Measurements from ENCODE around the gene PRR29.

DNA sequence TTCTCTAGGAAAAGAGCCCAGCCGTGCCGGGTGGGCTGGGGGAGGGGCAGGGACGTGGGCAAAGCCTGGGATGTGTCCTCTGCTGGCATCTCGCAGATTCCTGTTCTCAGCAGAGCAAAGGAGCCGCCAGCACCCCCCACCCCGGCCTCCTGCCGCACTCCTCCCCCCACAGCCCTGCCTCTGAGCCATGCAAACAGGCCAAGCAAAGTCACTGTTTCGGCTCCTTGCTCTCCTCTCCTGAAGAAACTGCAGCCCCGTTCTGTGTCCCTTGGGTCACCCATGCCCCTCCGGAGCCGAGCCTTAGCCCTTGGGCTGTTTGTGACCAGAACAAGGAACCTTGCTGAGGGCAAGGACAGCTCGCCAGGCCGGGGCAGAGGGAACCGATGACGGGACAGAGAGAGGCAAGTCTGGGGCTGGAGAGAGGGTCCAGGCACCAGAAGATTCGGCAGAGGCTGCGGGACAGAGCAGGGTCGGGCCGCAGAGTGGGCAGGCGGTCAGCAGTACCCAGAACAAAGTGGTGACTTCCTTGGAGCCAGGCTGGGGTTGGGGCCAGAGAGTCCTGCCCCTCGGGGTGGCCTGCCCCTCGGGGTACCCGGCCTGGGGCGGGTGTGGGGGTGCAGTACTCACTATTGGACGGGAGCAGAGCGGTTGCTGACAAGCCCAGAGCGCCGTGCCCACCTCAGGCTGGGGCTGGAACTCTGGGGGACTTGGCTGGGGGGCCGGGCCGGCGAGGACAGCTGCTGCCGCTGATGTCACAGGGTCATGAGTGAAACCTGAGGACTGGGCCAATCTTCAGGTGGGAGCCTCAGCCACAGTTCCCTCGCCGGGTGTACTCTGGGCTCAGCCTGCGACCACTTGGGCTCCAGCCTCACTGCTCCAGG lies 9.2 kb upstream of the PRR29 start:
- TF ChIP-seq CREB1 (IDR thresholded peaks at IDR 0.05; ENCODE audit: low read depth) (no peak), ZBTB7A (IDR thresholded peaks at IDR 0.05; ENCODE audit: low read depth) (no peak), TAF1 (IDR thresholded peaks at IDR 0.05; ENCODE audit: low read depth) (no peak), EP300 (IDR thresholded peaks at IDR 0.05; ENCODE audit: borderline replicate concordance) (no peak), YY1 (IDR thresholded peaks at IDR 0.05; ENCODE audit: low read depth) (no peak), EGR1 (IDR thresholded peaks at IDR 0.05) (no peak), CEBPB (IDR thresholded peaks at IDR 0.05) (no peak), RAD21 (IDR thresholded peaks at IDR 0.05; ENCODE audit: low read depth) (no peak), MAX (IDR thresholded peaks at IDR 0.05) (no peak), NFIC (IDR thresholded peaks at IDR 0.05) (no peak)
- TF ChIP-seq, protein P1, sequence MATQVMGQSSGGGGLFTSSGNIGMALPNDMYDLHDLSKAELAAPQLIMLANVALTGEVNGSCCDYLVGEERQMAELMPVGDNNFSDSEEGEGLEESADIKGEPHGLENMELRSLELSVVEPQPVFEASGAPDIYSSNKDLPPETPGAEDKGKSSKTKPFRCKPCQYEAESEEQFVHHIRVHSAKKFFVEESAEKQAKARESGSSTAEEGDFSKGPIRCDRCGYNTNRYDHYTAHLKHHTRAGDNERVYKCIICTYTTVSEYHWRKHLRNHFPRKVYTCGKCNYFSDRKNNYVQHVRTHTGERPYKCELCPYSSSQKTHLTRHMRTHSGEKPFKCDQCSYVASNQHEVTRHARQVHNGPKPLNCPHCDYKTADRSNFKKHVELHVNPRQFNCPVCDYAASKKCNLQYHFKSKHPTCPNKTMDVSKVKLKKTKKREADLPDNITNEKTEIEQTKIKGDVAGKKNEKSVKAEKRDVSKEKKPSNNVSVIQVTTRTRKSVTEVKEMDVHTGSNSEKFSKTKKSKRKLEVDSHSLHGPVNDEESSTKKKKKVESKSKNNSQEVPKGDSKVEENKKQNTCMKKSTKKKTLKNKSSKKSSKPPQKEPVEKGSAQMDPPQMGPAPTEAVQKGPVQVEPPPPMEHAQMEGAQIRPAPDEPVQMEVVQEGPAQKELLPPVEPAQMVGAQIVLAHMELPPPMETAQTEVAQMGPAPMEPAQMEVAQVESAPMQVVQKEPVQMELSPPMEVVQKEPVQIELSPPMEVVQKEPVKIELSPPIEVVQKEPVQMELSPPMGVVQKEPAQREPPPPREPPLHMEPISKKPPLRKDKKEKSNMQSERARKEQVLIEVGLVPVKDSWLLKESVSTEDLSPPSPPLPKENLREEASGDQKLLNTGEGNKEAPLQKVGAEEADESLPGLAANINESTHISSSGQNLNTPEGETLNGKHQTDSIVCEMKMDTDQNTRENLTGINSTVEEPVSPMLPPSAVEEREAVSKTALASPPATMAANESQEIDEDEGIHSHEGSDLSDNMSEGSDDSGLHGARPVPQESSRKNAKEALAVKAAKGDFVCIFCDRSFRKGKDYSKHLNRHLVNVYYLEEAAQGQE (IDR thresholded peaks at IDR 0.05; ENCODE audit: low read depth) = no peak
